NCI-H2171 treated with DMSO at 0.1 percent for 48 hours (cell line): ENCODE results near the gene KSR1.
A peak's percentile ranks its signal among the peaks of the same experiment; 100 is the strongest.

ENCODE experiments used
- DNase-seq: peaks from one replicate; lab custom pipeline; 2025; lab: John Stamatoyannopoulos, UW

Gene KSR1

DNA sequence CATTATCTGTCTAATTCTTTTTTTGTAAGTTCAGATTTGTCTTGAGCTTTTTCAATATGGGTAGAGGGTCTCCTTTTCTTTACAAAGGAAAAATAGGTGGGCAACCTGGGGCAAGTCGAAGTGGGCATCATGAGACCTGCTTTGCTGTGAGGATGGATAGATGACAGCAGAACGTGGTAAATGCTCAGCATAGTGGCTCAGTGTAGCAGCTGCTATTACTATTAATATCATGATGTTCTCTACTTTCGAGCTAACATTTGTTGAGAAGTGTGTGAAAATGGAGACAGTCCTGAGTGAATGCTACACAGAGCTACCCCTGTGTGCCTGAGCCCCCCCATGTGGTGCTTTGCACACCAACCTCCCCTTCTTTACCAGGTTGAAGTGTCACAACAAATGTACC, 135.7 kb downstream of the KSR1 start:
- no peak for DNase-seq

GRCh38 chr17:27593232-27593856, 137.1 kb downstream of the KSR1 start:
- DNase-seq: no peak

GRCh38 chr17:27593857-27594255, 137.6 kb downstream of the KSR1 start:
- no peak for DNase-seq

GRCh38 chr17:27595208-27595607, 139.0 kb downstream of the KSR1 start:
- no peak for DNase-seq

DNA sequence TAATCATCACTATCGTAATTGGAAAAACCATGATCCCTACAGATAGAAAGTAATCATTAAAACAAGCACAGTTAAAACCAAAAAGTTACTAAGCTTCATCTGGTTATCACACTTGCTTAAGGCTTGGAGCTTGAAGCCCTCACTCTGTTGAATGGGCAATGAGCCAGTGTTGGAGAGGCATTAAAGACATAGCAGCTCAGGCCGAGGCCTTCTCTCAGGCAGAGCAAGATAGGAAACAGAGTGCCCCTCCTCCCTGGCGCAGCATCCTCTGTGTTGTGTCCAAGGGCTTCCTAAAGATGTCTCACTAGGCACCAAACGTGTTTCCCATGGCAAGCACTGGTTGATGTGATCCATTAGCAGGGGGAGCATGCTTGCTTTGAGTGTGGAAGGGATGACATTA, 139.8 kb downstream of the KSR1 start:
- DNase-seq: no peak

DNA sequence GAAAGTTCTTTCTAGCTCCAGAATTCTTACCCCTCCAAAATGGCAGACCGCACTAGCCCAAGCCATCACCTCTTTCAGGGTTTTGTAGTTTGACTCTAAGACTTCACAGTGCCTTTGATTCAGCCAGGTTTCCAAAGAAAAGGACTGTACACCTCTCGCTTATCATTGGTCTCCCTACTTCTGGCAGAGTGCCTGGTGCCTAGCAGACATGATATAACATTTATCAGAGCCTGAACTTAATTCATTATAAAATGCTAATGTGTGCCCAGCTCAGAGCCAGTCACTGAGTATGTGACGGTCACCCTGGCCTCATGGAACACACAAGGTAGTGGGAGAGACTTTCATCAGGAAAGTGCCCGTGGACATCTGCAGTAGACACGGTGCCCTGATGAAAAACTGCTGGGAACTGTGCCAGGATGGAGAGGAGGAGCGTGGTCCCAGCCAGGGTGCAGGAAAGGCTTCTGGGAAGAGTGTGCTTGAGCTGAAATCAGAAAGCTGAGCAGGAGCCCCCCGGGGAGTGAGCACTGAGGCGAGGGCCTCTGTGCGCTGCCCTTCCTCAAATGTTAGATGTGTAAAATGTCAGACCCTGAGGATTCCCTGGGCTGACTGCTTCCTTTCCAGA, 140.4 kb downstream of the KSR1 start:
- DNase-seq: peak; percentile 53

DNA sequence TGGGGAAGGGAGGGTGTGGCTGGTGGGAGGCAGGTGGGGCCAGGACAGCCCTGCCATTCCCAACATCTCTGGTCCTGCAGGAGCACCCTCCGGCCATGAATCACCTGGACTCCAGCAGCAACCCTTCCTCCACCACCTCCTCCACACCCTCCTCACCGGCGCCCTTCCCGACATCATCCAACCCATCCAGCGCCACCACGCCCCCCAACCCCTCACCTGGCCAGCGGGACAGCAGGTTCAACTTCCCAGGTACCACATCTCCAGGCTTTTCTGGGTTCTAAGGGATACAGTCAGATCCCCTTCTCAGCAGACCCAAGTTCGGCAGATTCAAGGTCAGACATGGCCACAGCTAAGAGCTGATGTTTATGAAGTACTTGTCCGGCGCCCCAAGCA, 140.9 kb downstream of the KSR1 start:
- no peak for DNase-seq

GRCh38 chr17:27597783-27598320, 141.6 kb downstream of the KSR1 start:
- no peak for DNase-seq

GRCh38 chr17:27598337-27599050, 142.2 kb downstream of the KSR1 start:
- DNase-seq: no peak

DNA sequence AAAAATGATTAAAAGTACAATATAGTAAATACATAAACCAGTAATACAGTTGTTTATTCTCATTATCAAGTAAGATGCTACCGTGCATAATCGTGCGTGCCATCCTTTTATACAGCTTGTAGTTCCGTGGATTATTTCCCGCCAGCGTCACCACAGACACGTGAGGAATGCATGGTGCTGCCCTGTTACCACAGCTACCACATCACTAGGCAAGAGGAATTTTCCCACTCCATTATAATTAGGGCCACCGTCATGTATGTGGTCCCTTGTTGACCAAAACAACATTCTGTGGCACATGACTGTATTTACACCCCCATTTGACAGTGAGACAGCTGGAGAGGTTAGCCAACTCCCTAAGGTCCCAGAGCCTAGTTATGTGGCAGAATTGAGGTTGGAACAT, 144.2 kb downstream of the KSR1 start:
- DNase-seq: no peak

GRCh38 chr17:27601069-27601974, 145.1 kb downstream of the KSR1 start:
- peak; percentile 65 for DNase-seq

- DNase-seq: no peak
Observed at GRCh38 chr17:27601975-27602302, 145.7 kb downstream of the KSR1 start.

- peak; percentile 33 for DNase-seq
Observed at GRCh38 chr17:27602721-27603420, 146.6 kb downstream of the KSR1 start.

DNA sequence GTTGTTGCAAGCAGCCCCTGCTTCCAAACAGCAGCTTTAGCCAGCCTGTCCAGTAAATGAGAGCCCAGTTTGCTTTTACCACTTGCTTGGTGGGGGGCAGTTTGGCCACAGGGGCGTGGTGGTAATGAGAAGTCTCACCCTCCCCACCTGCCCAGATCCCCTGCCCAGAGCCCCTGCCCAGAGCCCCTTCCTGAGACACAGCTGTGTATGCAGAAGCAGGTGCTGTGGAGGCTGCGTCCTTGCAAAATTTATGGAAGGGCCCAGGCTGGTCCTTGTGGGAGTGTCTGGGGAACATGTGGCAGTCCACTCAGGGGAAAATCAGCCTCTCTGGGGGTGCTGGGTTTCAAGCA, 147.1 kb downstream of the KSR1 start:
- DNase-seq: no peak

DNA sequence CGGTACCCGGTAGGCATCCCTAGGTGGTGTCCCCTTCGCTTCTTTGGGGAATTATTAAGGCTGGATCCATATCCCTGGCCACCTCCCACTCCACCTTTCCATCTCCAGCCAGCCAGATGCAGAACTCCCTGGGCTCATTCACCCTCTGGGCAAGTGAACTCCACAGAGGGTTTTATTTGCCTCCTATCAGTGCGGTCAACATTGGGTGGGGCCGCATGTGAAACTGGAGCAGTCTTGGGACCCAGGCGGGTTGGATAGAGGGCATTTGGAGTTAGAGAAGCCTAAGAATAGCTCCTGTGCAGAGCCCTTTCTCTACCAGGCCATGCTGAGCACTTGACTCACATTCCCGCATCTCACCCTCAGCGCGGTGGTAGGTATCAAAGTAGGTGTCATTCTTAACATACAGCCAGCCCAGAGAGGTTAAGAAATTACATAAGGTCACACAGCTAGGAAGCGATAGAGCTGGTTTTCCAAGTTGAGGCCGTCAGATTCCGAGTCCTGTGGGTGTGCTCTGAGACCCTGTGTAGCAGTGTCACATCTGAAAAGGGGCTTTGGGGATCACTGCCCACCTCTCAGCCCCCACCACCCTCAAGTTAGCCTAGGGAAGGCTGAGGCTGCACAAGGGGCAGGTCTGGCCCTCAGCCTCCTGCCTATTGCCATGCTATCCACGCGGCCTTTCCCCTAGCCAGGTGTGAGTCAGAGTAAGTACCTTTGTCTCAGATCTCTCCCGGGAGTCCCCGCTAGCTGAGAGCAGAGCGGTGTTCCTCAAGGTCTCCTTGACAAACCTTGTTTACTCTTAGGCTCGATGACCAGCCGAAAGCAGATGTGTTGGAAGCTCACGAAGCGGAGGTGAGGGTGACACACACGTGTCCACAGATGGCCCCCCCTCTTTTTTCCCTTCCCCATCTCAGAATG, 147.9 kb downstream of the KSR1 start:
- no peak for DNase-seq

DNA sequence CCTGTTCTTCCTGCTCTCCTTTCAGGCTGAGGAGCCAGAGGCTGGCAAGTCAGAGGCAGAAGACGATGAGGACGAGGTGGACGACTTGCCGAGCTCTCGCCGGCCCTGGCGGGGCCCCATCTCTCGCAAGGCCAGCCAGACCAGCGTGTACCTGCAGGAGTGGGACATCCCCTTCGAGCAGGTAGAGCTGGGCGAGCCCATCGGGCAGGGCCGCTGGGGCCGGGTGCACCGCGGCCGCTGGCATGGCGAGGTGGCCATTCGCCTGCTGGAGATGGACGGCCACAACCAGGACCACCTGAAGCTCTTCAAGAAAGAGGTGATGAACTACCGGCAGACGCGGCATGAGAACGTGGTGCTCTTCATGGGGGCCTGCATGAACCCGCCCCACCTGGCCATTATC, 149.2 kb downstream of the KSR1 start:
- no peak for DNase-seq

GRCh38 chr17:27607521-27608091, 151.4 kb downstream of the KSR1 start:
- no peak for DNase-seq

- DNase-seq: no peak
Observed at GRCh38 chr17:27608328-27609230, 152.3 kb downstream of the KSR1 start.

- peak; percentile 6 for DNase-seq
Observed at GRCh38 chr17:27609611-27610303, 153.5 kb downstream of the KSR1 start.
